Fibroblast of skin of left biceps (primary cell): ENCODE results near the gene PRDM2.
A peak's percentile ranks its signal among the peaks of the same experiment; 100 is the strongest.

Source experiments
- DNase-seq, 2 experiments: peaks; one replicate each; pipeline ENCODE4 v3.0.0-alpha.2; 2013; ENCODE audit warnings: low read depth in 2 of 2

The PRDM2 gene

GRCh38 chr1:13792419-13792818 lies 92.4 kb downstream of the PRDM2 start:
- DNase-seq = peak; percentile 80 to 83

- DNase-seq = no peak
Observed at GRCh38 chr1:13793088-13793730, 93.2 kb downstream of the PRDM2 start.

DNA sequence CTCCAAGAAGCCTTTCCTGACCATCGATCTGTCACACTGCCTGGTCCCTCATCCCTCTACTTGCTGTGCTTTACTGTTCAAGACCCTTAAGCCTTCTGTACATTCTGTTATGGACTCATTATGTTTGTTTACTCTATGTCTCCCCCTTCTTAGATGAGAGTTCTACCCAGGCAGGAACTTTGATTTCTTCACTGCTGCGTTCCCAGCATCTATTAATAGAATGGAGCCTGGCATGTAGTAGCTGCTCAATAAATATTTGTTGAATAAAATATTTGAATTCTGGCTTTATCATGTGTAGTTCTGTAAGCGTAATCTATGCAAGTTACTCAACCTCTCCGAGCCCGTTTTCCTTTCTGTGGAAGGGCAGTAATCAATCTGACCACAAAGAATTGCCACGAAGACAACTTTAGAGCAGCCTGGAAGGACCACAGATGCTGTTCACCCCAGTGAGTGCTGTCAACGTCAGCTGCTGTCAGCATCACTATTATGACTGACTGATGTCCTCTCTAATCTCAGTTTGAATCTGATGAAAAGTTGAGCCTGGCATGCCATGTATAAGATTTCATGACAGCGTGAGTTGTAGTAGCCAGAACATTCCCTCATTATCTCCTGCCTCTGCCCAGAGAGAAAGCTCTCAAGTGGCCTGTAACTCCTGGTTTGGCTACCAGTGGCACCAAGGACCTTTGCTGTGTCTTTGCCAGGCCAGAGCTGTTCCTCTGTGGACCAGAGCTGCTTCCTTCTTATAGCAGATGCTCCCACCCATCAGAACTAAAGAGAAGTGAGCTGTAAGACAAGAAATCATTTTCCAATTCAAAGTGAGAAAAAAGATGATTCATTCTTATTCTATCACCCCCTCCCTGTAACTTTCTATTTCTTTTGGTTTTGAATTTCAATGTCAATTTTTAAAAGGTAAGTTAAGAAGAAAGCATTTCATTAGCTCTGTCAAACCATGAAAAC lies 94.5 kb downstream of the PRDM2 start:
- no peak for DNase-seq

DNA sequence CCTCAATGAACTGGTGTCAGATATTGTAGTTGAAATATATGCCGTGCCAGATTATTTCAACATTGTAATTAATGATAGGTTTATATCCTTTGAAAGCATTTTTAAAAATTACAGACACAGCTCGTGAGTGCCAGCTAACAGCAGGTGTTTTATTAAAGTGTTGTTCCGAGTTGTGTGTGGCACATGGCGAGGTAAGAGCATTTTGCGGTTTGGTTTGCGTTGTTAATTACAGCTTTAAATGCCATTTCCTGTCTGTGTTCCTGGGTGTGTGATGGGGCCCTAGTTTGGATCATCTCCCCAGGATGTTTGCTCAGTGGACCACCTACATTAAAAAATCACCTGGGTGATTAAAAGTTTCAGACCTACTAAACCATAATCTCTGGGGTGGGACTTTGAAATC lies 97.4 kb downstream of the PRDM2 start:
- no peak for DNase-seq

- no peak for DNase-seq
Observed at GRCh38 chr1:13798120-13798519, 98.1 kb downstream of the PRDM2 start.

DNA sequence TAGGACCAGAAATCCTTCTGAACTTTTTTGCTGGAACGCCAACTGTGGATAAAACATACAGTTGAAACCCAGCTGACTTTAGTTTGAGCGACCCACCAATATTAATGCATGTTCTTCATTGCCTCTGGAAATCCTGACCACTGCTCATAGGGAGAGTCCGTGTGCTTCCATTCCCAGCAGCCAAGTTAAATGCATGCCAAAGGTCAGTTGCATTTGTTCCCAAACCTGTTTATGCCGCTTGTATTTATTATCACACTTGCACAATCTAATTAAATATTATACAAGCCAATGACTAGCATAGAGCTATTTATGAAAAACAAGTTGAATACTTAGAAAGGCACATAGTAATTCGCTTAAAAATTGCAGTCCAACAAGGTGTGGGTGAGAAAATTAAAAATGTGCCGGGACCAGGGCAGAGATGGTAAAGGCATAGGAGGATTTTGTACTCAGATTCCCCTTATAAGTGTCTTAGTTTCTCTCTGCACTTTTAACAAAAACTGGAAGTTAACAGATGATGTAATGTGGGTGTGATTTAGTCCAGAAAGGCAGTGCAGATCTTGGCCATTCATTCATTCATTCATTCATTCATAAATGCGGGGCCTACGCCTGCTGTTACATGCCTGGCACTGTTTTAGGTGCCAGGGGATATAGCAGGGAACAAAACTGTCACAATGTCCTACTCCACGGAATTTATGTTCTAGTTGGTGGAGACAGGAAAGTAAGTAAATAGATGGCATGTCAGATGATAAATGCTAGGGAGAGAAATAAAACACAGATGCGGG lies 99.7 kb downstream of the PRDM2 start:
- no peak for DNase-seq

- DNase-seq = no peak
Observed at GRCh38 chr1:13801232-13801631, 101.2 kb downstream of the PRDM2 start.

GRCh38 chr1:13801655-13802486 lies 101.9 kb downstream of the PRDM2 start:
- DNase-seq = no peak

DNA sequence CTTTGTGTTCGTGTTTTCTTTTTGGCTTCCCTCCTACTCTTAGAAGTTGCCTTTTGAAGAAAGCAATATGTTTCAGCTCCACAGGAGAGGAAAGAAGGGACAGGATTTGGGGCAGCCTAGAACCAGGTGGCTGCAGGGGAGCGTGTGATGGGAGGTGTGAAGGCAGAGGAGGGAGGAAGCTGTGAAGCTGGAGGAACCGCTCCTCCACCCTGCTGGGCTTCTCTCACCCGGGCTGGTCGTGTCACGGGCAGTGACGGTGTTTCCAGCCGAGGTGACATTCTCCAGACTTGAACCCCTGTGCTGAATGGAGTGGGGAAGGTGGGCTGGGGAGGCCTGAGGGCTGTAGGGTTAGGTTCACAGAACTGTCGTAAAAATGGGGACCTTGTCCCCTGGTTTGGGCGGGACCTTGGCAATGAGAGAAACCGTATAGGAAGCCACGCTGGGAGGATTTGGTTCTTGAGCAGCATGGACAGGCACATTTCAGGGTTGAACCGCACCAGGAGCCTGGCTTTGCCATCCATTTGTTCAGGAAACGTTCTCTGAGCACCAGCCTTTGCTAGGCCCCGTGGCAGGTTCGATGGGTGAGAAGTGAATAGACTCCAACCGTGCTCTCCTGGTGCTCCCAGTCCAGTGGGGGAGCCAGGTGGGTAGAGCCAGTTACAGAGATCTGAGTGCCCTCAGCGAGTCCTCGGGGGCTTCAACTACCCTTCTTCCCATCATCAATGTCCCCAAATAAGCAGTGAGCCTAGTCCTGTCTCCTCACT lies 103.0 kb downstream of the PRDM2 start:
- no peak for DNase-seq

- DNase-seq = no peak
Observed at GRCh38 chr1:13803546-13804239, 103.7 kb downstream of the PRDM2 start.

DNA sequence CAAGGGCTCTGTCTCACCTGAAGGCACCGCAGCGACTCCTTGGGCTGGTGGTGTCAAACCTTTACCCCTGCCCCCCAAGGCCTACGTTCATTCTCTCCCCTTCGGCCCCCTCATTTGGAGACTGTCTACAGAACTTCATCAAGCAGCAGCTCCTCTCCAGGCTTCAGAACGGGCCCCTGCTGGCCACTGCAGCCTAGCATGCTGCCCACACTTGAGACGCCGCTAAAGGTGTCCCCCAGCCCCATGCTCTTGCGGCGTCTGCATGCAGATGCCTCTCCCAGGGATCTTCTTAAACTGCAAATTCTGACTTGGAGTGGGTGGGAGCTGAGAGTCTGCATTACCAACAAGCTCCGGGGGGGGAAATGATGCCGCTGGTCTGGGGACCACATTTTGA lies 104.2 kb downstream of the PRDM2 start:
- no peak for DNase-seq

DNA sequence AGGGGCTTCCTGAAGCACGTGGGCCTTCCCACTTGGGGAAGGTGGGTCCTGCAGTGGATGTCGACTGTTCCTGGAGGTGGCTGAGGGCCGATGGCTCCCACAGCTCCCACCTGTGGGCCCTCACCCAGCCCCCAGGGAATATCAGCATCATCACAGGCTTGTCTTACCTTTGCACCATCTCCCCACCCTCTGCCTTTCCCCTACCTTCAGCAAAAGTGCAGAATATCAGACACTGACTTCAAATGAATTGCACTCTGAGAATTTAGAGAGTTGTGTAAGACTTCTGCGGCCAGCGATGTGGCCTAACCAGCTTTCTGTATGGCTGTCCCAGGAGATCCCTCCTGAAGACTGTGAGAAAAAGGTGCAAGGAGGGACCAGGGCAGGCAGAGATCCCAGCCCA lies 105.4 kb downstream of the PRDM2 start:
- no peak for DNase-seq

- no peak for DNase-seq
Observed at GRCh38 chr1:13806108-13806507, 106.1 kb downstream of the PRDM2 start.

DNA sequence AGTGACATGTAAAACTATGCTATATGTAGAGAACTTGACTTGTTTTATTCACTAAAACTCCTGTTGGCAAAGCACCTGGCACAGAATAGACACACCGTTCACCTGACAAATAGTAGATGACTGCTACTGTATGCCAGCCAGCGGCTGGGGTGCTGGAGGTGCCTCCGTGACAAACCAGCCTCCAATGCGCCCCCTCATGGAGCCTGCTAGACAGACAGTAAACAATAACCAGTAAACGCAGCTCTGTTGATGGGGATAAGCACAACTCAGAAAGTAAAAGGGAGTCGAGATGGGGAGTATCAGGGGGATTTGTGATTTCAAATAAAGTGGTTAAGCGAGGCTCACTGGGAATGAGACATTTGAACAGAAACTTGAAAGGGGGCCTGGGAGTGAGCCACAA lies 107.2 kb downstream of the PRDM2 start:
- no peak for DNase-seq

DNA sequence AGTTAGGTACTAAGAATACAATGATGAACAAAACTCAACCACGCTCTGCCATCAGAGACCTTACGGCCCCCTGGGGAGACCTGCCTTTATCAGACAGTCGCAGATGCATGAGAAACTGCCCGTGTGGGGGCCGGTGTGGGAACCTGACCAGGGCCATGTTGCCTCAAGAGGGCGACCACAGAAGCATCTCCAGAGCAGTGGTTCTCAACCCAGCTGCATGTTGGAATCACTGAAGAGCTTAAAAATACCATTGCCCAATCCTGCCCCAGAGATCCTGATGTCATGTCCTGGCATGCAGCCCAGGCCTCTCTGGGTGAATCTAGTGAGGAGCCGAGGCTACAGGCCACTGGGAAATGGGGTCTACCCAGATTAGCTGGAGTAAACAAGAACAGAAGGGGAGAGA lies 108.7 kb downstream of the PRDM2 start:
- peak in 1 of 2 experiments; percentile 17 for DNase-seq

DNA sequence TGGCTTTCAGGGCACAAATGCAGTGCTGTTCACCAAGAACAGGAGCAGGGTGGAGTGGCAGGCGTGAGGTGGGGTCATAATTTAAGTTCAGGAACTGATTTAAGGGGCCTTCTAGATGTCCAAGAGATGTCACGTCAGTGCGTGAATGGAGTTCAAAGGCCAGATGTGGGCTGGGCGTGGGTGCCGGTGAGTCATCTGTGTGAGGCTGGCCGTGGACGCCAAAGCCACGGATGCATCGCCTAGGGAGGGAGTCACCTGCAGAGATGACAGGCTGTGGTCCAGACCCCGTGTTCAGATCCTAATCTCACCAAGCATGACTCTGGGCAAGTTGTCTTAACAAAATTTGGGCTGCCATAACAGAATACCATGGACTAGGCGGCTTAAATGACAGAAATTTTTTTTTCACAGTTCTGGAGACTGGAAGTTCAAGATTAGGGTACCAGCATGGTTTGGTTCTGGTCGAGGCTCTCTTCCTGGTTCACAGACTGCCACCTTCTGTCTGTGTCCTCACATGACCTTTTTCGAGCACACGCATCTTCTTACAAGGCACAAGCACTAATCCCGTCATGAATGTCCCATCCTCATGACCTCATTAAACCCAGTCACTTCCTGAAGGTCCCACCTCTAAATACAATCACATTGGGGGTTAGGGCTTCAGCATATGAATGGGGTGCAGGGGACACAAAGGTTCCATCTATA lies 109.6 kb downstream of the PRDM2 start:
- DNase-seq = no peak

- no peak for DNase-seq
Observed at GRCh38 chr1:13812456-13813397, 112.7 kb downstream of the PRDM2 start.

DNA sequence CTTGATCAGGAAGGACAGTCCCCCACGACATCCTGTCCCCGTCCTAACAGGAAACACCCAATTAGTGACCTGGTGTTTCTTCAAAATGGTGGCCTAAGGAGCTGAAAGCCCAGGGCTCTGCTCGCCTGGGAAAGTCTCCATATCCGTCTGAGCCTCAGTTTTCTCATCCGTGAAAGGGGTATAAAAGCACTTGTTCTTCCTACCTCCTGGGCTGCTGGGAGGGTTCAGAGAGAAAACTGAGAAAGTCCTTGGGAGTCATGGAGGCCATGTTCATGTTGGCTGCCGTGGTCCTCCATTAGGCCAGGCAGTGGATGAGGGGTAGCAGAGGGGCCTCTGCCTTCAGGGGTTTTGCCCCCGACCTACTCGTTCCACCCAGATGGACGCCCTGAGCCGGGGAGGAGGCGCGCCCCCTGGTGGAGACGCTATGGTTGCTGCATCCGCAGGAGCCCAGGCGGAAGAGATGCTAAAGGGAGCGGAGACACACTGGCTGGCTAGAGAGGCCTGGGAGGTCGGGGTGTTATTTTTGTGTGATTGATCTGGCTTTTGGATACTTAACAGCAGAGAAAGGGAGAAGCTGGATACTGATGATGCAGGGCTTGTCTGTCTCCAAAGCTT lies 113.5 kb downstream of the PRDM2 start:
- no peak for DNase-seq
